HG02840 (cell line): ENCODE measurements around the gene ZNF678.
"Not testable (repeated sequence)": the region's sequence is repeated elsewhere in the genome, so short reads cannot be mapped to it uniquely, and the experiment has no call there.

ENCODE experiments used
- ATAC-seq: cut with Tn5 transposase; IDR thresholded peaks from one replicate; pipeline ENCODE4 v1.9.1; 2021; ENCODE audit warnings: mild to moderate bottlenecking, moderate library complexity, moderate number of reproducible peaks; ENCODE audit not compliant: unreplicated experiment, low FRiP score

The ZNF678 gene

DNA sequence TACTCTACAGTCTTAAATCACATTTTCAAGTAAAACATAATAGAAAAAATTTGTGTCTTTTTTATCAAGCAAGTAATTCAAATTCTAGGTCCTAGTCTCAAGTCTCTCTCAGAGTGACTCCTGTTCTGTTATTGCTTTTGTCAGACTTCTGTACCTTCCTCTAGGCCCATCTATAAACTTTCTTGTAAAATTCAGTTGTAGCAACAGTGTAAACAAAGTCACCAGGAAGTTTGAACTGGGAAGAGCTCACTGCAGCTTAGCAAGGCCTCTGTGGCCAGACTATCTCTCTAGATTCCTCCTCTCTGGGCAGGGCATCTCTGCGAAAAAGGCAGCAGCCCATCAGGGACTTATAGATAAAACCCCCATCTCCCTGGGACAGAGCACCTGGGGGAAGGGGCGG lies 13.5 kb upstream of the ZNF678 start:
- no peak for ATAC-seq

GRCh38 chr1:227551881-227552280 lies 11.5 kb upstream of the ZNF678 start:
- not testable (repeated sequence) for ATAC-seq

DNA sequence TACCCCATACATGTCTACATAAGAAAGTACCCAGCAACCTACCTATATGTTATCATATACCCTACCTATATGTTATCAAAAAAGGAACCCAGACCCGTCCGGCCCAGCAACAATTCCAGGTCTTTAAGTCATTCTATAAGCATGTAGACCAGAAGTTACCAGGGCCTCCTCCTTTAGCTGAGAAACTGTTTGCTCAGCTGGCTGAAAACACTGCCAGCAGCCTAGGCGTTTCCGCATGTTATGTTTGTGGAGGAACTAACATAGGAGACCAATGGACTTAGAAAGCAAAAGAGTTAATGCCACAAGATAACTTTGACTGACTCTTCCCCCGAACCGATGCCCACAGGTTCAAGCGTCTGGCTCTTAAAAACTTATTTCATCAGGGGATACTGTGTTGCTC lies 7.1 kb upstream of the ZNF678 start:
- ATAC-seq: no peak

DNA sequence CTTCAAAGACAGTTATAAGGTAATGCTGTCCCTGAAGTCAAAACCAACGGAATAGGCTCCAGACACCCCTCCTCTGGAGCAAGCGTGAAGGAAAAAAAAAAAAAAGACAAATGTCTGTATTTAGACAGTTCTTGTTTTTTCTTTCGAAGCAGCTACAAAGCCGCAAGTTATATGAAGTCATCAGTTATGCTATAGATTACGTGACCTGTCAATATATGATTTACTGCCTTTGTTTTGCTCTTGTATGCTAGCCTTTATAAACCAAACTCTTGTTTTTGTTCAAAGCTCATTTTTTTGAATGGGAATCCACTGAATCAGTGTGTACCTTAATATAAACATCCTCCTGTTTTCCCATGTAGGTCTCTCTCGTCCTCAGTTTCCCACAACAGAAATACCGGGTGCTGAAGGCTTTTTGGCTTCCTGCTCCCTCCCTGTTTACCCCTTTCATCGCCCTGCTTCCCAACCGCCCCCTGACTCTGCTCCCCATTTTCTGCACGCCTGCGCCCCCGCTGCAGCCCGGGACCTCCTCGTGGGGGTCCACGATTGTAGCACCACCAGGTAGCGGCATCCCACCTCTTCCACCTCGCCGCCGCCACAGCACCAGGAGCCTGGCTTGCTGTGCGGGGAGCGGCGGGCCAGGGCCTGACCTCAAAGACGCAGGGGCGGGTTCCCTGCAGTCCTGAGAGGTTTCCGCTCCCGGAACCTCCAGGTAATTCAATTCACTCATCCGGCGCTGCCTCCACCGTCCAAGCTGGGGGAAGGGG lies 5.2 kb upstream of the ZNF678 start:
- no peak for ATAC-seq

DNA sequence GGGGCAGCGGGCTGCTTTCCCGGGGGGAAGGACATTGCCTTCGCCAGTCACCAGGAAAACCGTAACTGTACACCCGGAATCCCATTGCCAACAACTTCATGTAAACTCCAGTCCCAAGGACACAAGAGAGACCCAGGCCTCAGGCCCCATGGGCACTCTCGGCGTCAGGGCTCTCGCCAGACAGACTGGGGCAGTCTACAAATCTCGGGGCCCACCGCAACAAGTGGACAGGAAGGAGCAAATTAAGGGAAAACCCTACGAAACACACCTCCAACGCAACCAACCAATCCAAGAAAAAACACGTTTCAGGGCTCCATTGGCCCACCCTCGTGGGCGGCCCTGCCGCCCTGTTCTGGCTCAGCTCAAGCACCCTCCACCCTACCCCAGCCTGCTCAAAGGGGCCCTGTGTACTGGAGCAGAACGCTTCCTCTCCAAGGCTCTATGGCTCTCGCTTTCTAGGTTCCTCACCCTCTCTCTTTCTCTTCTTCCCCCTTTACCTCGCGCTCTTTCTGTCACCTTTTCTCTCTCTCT lies 4.6 kb upstream of the ZNF678 start:
- ATAC-seq: no peak

GRCh38 chr1:227559499-227559898 lies 3.9 kb upstream of the ZNF678 start:
- no peak for ATAC-seq

DNA sequence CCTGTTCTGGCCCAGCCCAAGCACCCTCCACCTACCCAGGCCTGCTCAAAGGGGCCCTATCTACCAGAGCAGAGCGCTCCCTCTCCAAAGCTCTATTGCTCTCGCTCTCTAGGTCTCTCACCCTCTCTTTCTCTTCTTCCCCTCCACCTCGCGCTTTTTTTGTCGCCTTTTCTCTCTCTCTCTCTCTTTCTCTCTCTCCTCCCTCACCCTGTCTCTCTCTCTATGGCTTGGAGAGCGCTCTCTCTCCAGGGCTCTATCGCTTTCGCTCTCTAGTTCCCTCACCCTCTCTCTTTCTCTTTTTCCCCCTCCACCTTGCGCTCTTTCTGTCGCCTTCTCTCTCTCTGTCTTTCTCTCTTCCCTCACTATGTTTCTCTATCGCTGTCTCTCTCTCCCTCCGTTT lies 3.4 kb upstream of the ZNF678 start:
- ATAC-seq: no peak

DNA sequence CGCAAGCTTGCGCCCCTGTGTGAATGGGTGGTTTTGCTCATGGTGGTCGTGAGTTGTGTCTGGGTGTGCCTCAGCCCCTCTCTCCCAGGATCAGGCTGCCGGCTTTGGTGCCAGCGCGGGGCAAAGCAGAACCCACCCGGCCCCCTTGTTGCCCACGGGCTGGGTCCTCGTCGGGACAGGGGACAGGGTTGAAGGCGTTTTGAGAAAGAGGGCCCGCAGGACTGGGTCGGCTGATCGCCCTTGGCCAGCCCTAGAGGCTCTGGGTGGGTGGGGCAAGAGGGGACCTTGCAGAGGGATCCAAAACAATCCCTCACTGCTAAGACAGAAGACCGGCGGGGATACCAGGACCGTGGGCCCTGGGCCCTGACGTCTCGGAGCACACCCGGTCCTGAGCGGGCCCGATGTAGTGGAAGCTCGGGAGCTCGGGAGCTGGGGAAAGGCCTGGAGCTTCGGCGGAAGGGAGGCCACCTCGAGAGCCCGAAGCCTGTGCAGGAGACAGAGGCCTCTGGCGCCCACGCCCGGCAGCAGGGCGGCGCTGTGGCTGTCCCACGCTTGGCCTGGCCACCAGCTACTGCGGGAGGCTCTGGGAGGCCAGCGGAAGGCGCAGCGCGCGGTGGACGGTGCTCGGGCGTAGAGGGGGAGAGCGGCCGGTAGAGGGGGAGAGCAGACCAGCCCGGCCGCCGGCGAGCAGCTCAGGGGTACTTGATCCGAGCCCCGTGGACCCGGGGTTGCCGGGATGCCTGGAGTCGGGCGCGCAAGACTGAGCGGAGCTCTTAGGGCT lies 2.8 kb upstream of the ZNF678 start:
- no peak for ATAC-seq

GRCh38 chr1:227561241-227561907 lies 2.0 kb upstream of the ZNF678 start:
- no peak for ATAC-seq

DNA sequence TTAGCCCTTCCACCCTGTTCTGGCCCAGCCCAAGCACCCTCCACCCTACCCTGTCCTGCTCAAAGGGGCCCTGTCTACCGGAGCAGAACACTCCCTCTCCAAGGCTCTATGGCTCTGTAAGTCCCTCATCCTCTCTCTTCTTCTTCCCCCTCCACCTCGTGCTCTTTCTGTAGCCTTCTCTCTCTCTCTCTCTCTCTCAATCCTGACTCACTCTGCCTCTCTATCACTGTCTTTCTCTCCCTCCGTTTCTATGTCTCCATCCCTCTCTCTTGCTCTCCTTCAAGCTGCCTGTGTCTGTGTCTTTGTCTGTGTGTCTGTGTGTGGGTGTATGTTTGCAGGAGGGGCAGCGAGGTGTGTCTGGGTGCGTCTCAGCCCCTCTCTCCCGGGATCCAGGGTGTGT lies 1.3 kb upstream of the ZNF678 start:
- no peak for ATAC-seq

DNA sequence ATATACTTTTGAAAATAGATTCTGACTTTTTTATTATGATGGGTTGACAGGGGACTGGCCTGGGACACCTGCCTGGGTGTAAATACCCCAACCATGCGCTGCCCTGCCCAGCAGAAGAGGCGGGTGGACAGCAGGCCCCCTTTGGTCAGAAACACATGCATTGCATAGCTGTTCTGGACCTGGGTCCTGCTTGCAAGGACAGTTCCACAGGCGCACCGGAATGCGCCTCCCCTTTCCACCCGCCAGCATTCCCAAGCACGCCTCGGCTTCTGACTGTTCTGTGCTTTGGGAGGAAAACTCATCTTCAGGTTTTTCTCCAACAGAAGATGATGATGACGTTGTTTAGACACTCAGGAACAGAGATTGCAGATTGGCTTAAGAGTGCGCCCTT lies 428 bp upstream of the ZNF678 start:
- no peak for ATAC-seq

DNA sequence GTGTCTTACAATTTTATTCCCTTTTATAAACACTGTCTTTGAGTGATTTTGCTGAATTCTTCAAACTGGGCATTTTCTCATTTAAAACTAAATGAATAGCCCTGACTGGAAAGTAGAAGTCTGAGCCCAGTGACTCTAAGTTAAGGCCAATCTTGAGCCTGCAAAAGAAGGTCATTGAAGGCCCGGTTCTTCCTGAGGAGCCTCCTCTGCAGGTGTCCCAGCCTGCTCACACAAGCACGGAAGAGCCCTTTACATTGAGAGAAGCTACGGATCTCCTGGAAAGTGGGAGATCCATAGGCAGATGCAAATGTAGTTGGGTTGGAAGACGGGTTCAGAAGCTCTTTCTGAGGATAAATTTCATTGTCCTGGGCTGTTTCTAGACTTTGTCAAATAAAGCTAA lies 3.9 kb downstream of the ZNF678 start:
- ATAC-seq: no peak

GRCh38 chr1:227568593-227568992 lies 5.2 kb downstream of the ZNF678 start:
- no peak for ATAC-seq

DNA sequence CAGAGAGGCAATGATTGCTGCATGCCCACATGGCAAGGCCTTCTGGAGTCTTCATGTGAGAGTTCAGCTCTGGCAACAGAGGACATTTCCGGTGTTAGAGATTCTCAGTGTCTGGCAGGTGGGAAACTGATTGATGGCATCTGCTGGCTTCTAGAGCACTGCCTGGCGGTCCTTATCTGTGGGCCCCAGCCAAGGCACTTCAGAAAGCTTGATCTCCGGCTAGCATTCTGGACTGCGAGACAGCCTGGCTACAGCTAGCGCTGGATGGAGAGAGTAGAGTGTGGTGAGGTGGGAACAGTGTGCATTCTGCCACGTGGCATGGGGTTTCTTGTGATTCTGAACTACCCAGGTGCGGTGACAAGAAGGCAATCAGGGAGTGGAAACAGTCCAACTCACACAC lies 9.4 kb downstream of the ZNF678 start:
- no peak for ATAC-seq

- no peak for ATAC-seq
These were observed 11.6 kb downstream of the ZNF678 start for GRCh38 chr1:227574926-227575325.

DNA sequence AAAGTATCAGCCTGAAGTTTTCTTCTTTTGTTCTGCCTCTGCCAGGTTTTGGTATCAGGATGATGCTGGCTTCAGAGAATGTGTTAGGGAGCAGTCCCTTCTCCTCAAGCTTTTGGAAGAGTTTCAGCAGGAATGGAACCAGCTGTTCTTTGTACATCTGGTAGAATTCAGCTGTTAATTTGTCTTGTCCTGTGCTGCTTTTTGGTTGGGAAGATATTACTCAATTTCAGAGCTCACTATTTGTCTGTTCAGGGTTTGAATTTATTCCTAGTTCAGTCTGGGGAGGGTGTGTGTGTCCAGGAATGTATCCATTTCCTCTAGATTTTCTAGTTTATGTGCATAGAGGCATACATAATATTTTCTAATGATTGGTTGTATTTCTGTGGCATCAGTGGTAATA lies 12.8 kb downstream of the ZNF678 start:
- ATAC-seq: no peak

DNA sequence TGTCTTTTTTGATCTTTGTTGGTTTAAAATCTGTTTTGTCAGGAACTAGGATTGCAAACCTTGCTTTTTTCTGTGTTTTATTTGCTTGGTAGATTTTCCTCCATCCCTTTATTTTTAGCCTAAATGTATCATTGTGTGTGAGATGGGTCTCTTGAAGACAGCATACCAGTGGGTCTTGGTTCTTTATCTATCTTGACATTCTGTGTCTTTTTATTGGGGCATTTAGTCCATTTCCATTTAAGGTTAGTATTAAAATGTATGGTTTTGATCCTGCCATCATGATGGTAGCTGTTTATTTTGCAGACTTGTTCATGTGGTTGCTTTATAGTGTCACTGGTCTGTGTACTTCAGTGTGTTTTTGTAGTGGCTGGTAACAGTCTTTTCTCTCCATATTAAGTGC lies 14.1 kb downstream of the ZNF678 start:
- no peak for ATAC-seq

- no peak for ATAC-seq
These were observed 20.0 kb downstream of the ZNF678 start for GRCh38 chr1:227583354-227583753.

DNA sequence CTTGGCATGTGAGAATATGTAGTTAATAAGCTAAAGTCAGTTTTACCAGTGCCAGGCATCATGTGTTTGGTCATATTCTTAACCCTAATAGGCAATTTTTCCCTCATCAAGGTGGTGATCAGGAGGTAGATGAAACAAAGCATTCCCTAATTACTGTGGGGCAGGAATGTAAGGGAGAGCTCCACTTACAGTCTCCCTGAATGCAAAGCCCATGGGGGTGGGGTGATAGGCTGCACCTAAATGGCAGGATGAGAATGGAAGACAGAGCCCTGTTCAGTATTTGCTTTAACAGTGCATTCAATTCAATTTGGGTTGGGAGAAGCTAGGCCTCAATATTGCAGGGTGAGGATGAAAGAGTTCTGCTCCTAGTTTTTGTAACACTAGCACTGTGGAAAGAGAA lies 23.4 kb downstream of the ZNF678 start:
- ATAC-seq: no peak

- ATAC-seq: no peak
These were observed 24.6 kb downstream of the ZNF678 start for GRCh38 chr1:227587968-227588367.

GRCh38 chr1:227588769-227589168 lies 25.4 kb downstream of the ZNF678 start:
- ATAC-seq: not testable (repeated sequence)
